Fibroblast of skin of right quadriceps (primary cell): Measurements from ENCODE around the gene SIX3.

Source experiments
- DNase-seq: peaks from one replicate; pipeline ENCODE4 v3.0.0-alpha.2; 2013

SIX3 gene

DNA sequence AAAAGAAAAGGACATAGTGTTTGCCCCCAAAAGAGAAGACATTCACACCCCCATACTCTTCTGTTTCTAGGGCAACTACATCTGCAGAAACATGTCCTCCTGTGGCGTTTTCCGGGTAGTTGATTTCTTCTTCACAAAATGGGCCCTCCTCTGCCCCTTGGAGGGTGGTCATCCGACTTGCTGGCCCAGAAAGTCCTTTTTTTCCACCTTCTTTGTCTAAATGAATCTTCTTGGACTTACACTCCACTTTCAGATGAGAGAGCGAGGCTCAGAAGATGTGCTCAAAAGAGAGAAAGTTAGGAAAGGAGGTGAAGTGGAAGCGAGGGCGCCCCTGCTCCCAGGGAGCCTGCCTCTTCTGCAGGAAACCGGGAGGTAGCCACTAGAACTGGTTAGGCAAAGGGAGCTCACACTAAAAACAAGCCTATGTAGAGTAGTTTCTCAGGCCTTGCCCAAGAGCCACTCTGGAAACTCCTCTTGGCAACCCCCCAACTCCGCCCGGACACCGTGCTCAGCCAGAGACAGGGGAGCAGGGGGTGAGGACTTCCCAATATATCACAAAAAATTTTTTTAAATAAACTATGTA is 10.2 kb upstream of the SIX3 start:
- DNase-seq, result no peak

DNA sequence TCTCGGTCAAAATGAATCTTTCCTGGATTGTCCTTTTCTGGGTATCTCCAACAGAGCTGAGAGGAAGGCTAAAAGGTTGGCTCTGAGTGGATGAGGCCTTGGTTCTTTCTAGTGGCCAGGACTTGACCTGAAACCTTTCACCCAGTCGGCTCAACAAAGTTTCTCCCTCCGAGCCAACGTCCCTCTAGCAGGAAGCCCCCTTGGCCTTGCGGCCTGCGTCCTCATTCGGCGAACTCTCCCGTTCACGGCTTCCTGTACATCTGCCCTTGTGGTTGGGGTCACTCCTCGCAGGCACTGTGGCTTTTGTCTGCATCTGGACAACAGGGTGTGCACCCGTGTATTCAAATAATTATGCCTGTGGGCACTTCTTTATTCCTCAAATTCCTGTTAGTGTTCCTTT is 9.4 kb upstream of the SIX3 start:
- DNase-seq, result no peak

GRCh38 chr2:44932564-44933392 is 8.7 kb upstream of the SIX3 start:
- no peak for DNase-seq

DNA sequence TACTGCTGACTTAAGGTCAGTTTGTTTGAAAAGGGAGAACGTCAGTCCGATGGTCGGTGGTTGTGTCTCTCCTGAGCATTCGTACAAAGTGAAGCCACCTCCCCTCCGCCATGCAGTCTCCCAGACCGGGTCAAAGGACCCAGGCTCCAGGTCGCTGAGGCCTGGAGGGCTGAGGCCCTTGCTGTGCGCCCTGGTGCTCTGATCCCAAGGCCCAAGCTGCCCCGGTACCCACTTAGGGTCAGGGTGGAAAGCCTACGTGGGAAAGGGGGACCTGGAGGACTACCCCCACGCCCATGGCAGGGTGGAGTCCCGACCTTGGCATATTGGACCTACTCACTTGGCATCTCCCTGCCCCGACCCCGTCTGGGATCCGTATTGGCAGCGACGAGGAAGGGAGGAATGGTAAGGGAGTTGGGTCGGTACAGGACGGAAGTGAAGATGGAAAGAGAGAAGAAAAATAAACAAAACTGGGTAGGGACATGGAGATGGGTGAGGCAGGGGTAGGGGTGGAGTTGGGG is 8.0 kb upstream of the SIX3 start:
- no peak for DNase-seq

DNA sequence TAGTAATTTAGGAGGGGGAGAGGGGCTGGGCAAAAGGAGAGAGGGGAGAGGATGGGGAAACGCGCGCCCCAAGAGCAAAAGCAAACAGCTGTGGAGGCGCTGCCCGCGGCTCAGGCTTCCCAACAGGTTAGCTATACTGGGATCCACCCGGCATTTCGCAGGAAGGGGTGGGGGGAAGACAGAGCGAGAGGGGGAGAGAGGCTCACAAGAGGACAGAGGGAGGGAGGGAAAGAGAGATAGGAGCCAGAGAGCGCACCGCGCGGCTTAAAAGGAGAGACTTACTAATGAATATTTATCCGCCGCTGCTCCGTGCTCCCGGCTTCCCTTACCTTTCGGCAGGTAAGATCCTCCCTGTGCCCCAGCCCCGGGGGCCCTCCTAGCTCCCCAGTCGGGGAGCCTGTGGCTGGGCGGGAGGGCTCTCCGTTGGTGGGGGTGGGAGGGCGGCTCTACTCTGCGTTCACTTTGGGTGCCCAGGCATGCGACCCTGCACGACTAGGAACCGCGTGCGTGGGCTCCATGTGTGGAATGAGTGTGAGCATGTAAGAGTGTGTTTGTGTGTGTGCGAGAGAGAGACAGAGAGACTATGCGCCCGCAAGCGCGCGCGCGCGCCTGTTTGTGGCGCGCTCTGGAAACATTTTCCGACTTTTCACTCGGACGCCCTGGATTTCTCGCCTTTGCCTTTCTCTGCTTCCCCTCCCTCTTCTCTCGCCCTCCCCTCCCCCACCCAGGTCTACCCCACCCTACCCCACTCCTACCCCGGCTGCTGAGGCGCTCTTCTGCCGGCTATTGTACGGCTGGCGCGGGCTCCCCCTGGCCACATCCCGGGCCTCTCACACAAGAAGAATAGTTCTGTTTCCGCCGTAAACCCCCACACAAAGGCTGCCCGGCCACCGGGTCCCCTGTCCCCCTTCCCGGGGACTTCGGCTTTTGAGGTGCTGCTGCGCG is 7.2 kb upstream of the SIX3 start:
- no peak for DNase-seq

DNA sequence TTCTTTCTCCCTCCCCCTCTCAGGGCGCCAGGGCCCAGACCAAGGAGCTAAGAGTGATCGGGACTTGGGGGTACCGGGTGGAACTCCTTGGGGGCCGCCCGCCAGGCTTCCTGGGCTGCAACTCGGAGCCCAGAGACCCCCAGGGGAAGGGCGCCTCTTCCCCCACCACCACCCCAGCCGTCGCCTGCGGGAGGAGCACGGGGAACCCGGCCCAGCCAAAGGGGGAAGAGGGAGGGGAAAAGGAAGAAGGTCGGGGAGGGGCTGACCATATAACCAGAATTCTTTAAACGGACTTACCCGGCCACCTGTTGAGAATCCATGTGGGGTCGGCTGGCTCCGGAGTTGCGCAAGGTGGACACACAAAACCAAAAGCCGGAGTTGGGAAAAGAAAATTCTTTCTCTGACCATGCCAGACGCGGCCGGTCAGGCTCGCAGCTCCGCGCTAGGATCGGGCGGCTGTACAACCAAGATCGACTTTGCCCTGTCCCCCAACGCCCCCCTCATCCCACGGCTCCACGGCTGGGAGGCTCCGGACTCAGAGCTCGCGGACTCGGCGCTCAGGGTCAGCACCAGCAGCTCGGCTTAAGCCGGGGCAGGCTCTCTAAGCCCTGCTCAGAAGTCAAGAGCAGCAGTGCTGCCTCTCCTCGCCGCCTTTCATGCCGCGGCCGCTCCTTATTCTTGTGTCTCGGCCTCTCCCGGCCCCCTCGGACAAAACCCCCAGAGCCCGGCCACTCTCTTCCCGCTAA is 6.3 kb upstream of the SIX3 start:
- no peak for DNase-seq

DNA sequence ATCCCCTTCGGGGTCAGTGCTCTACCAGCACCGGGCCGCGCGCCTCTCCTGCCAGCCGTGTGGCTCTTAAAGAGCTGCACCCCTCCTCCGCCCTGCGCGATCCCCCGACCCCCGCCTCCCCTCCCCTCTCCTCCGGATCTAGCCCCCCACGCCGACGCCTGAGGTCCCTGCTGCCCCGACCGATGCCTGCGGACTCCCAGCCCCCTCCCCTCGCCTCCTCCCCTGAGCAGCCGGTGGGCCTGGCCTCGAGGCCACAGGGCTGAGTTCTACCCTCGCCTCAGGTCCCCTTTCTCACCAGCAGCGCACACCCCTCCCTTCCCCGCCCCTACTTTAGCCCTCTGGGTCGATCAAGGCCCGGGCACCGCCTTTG is 5.8 kb upstream of the SIX3 start:
- no peak for DNase-seq

GRCh38 chr2:44936275-44936674 is 5.2 kb upstream of the SIX3 start:
- no peak for DNase-seq

DNA sequence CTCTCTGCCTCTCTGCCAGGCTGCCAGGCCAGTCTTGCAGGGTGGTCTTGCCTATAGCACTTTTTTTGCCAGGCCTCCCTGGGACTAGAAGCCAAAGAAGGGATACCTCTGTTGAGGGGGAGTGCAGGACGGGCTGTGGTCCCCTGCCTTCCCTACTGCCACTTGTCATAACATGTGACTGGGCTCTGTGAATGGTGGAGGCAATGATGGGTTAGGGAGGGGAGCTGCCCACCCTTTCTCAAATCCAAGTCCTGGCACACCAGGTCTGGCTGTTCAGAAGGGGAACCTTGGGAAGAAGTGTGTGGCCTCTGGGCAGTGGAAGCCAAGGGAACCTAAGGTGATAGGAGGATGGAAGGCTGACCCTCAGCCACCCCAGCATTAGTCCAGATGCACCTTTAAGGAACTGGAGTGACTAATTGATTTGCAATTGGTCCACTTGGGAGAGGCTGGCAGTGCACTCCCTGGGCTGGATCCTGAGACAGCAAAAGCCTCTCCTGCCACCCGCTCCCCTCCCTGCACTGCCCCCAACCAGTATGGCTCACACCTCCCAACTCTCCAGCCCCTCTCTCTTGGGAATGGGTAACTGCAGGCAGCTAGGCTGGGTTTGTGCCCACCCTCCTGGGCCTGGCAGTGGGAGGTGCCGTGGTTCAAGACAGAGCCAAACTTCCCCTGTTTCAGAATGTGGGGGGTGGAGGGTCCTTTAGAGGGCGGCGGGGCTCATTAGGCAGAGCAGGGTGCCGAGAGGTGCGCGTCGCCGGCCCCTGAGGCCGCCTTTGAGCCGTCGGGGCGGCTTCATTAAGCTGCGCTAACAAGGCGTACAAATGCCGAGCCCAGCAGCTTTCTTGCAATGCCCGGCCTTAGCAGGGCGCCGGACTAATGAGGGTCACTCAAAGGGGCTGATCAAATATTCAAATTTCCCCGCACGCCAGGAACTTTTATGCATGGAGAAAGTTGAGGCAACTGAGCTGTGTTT is 4.5 kb upstream of the SIX3 start:
- DNase-seq, result no peak

DNA sequence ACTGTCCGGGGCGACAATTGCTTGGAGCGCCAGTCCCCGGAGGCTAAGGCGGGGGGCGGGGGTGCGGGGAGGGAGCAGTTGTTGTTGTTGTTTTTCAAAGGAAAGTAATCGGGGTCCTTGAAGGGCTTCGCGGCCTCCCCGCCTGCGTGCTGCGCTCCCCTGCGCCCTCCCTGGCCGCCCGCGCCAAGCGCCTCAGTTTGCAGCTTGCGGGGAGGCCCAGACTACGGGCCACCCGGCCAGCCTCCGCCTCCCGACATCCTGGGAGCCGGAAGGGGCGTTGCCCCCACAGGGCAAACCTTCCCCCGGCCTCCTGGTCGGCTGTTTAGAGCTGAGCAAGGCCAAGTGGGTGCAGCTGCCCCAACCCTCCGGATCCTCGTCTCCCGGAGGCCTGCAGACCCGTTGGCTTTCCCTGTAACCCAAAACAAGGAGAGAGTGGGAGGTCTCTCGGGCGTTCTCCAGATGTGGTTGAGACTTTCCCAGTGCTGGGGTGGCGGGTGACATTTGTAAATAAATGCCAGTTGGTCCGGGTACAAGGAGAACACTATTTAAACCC is 3.7 kb upstream of the SIX3 start:
- DNase-seq, result no peak

DNA sequence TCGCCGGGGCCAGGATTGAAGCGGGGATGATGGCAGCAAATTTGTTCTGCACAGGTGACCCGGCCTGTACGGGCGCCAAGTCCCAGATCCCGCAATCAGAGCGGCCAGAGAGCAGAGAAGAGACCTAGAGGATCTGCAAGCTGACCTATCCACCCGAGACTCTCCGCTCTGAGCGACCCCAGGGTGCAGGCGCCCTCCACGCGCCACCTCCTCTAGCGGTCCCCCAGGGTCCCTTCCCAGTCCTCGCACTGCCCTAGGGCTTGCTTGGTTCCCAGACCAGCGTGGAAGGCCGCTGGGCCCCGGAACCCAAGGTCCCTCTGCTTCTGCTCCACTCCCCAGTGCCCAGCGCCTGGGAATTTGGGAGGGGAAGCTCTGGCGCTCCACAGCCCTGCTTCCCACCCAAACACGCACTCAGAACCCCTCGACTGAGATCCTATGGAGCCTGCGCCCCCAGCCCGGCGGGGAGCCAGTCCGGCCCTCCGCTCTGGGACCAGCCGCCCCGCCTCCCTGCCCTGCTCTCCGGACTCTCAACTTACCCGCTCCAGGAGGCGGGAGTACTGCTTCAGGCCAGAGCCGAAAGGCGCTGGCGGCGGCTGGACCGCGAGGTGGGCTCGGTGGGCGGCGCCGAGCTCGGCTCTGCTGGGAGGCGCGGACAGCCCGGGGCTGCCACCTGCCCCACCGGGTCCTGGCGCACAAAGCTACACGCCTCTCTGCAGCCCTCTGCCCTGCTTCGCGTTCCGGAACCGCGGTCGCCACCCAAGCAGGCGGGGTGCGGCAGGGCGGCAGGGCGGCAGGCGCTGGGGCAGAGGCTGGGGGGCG is 3.0 kb upstream of the SIX3 start:
- DNase-seq, result no peak

GRCh38 chr2:44939106-44940048 is 2.1 kb upstream of the SIX3 start:
- DNase-seq, result no peak

- no peak for DNase-seq
Measured at GRCh38 chr2:44940049-44940494, 1.4 kb upstream of the SIX3 start.

DNA sequence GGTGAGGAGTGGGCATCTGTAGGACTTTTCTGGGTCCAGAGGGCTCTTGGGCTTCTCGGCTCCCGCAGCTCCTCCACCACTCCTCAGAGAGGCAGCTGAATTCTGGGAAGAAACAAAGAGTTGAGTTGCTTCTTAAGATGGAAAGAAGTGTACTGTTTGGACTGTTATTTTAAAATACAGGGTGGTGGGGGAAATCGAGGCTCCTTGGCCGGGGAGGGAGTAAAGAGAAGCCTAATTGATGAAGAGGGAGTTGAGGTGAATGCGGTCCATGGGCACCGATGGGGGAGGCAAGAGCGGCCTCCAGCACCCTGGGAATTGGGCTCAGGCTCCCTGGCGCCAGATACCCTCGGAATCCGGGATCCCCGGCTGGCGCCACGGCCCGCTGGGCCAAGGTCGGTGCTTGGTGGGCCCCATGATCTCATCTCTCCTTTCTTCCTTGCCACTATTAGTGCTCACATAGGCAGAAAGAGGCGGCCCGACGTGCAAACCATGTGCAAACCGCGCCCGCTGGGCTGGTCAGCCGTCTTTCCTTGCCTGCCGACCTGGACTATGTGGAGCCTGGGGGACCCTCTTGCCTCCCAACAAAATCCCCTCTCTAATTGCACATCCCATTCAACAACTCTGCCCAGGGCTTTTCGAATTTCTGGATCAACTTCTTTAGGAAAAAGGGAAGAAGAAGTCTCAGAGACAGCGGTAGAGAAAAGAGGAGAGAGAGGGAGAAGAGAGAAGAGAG is 604 bp upstream of the SIX3 start:
- no peak for DNase-seq

- no peak for DNase-seq
Measured at GRCh38 chr2:44942304-44943030, 965 bp downstream of the SIX3 start.

DNA sequence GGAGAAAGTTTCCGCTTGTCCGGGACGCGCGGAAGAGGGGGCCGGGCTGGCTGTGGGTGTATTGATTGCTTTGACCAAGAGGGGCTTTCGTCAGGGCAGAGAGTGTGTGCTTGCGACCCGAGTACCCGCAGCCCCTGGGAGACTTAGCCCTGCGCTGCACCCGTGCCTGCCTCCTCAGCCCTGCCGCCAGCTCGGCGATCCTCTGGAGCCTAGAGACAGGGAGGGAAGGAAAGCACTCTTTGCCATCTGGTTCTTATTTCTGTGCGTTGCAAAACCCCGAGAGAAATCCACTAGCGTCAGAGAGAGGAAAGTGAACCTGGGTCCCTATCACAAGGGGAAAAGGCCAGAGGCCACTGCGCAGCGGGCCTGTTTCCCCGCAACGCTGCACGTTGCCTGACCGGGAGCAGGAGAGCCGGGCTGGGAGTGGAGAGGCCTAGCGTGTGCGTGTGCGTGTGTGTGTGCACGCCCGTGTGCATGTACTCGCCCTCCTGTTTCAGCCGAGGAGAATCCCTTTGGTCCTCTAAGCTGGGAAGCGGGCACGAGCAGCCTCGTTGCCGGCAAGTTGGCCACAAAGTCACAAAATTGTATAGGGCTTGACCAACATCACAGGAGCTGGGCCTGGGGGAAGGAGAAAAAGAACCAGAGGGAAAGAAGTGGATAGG is 1.7 kb downstream of the SIX3 start:
- no peak for DNase-seq

GRCh38 chr2:44943693-44944101 is 2.2 kb downstream of the SIX3 start:
- no peak for DNase-seq
